ENCODE data around the gene IKZF1.

The IKZF1 gene

GRCh38 chr7:50304129-50304910, at the start of gene IKZF1:
TSS of gene IKZF1 (plus strand) at chr7:50304716. CDS start at chr7:50319062, 14,346 bp downstream.
- DNase-seq (ENCODE audit: low read depth in 2 of 2), result peak in 1 of 2 donors; percentile 68

- DNase-seq (ENCODE audit: low read depth in 2 of 2), result no peak
Observed at GRCh38 chr7:50261593-50261992, 42.9 kb upstream of the IKZF1 start.

- DNase-seq (ENCODE audit: low read depth in 2 of 2), result no peak
Observed at GRCh38 chr7:50262446-50262845, 42.1 kb upstream of the IKZF1 start.

- DNase-seq (ENCODE audit: low read depth in 2 of 2), result no peak
Observed at GRCh38 chr7:50262916-50263690, 41.4 kb upstream of the IKZF1 start.

GRCh38 chr7:50264908-50265307, 39.6 kb upstream of the IKZF1 start:
- DNase-seq (ENCODE audit: low read depth in 2 of 2), result peak in 1 of 2 donors; percentile 48

- no peak for DNase-seq (ENCODE audit: low read depth in 2 of 2)
Observed at GRCh38 chr7:50265968-50266634, 38.4 kb upstream of the IKZF1 start.

GRCh38 chr7:50266635-50267386, 37.7 kb upstream of the IKZF1 start:
- DNase-seq (ENCODE audit: low read depth in 2 of 2), result peak; percentile 53 to 70

- DNase-seq (ENCODE audit: low read depth in 2 of 2), result no peak
Observed at GRCh38 chr7:50267525-50268041, 36.9 kb upstream of the IKZF1 start.

- DNase-seq (ENCODE audit: low read depth in 2 of 2), result no peak
Observed at GRCh38 chr7:50268223-50268622, 36.3 kb upstream of the IKZF1 start.

- no peak for DNase-seq (ENCODE audit: low read depth in 2 of 2)
Observed at GRCh38 chr7:50268990-50269389, 35.5 kb upstream of the IKZF1 start.

- DNase-seq (ENCODE audit: low read depth in 2 of 2), result no peak
Observed at GRCh38 chr7:50270531-50271018, 33.9 kb upstream of the IKZF1 start.

GRCh38 chr7:50272808-50273207, 31.7 kb upstream of the IKZF1 start:
- no peak for DNase-seq (ENCODE audit: low read depth in 2 of 2)

GRCh38 chr7:50273301-50273700, 31.2 kb upstream of the IKZF1 start:
- DNase-seq (ENCODE audit: low read depth in 2 of 2), result no peak

- DNase-seq (ENCODE audit: low read depth in 2 of 2), result no peak
Observed at GRCh38 chr7:50273870-50274269, 30.6 kb upstream of the IKZF1 start.

- DNase-seq (ENCODE audit: low read depth in 2 of 2), result no peak
Observed at GRCh38 chr7:50274361-50274760, 30.2 kb upstream of the IKZF1 start.

- DNase-seq (ENCODE audit: low read depth in 2 of 2), result no peak
Observed at GRCh38 chr7:50275430-50275829, 29.1 kb upstream of the IKZF1 start.

- no peak for DNase-seq (ENCODE audit: low read depth in 2 of 2)
Observed at GRCh38 chr7:50276483-50276882, 28.0 kb upstream of the IKZF1 start.

GRCh38 chr7:50278120-50278519, 26.4 kb upstream of the IKZF1 start:
- no peak for DNase-seq (ENCODE audit: low read depth in 2 of 2)

- DNase-seq (ENCODE audit: low read depth in 2 of 2), result no peak
Observed at GRCh38 chr7:50281680-50282445, 22.7 kb upstream of the IKZF1 start.

GRCh38 chr7:50282813-50283605, 21.5 kb upstream of the IKZF1 start:
- no peak for DNase-seq (ENCODE audit: low read depth in 2 of 2)
